ENCODE measurements around the gene DOCK10. TPM values are rescaled to one million over a fixed set of nuclear protein-coding genes. Genes with fewer than 3 reads are reported as not detected.

Gene DOCK10
- total RNA-seq, 1 experiment from 2014 or later: 2.9 TPM

DNA sequence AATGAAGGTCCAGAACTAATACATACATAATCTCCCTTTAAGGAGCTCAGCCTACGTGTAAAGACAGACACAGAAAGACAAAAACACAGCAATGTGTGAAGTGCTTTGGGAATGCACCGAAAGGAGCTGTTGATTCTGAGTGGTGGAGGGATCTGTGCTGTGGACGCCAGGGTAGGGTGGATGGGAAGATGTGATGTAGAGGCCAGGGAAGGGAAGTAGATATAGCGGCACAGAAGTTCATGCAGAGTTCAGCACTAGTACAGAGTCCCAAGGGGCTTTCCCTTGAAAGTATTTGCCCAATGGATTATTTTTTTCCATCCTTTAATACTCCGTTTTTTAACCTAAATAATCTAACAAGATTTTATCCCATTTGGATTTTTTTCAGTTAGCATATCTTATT lies 32.1 kb upstream of the DOCK10 start:
- peaks cover 33% of the 10 kb centered on the region for H3K4me1 Mint-ChIP-seq
- peaks cover 7% of the 10 kb centered on the region for H3K27me3 Mint-ChIP-seq (ENCODE audit: low read depth)
- no peak overlapping the region for H3K4me3 Mint-ChIP-seq
- no peak for DNase-seq (ENCODE audit: low spot score)
- H3K9me3 Mint-ChIP-seq: peaks cover 10% of the 10 kb centered on the region; the same call in 1 of the 2 replicates
- ATAC-seq: no peak
- ChIA-PET POLR2A (no interaction called here), CTCF (interaction anchor here (1.4 kb wide), 1 partner anchor 65 kb away, joined by 4 read pairs; no protein-coding TSS in a partner anchor)
- no peaks in the 10 kb centered on the region for H3K36me3 Mint-ChIP-seq
- no peak for TF ChIP-seq SMAD4 (CRISPR knock-in tag; IDR thresholded peaks at IDR 0.05)
- TF ChIP-seq, protein P1, sequence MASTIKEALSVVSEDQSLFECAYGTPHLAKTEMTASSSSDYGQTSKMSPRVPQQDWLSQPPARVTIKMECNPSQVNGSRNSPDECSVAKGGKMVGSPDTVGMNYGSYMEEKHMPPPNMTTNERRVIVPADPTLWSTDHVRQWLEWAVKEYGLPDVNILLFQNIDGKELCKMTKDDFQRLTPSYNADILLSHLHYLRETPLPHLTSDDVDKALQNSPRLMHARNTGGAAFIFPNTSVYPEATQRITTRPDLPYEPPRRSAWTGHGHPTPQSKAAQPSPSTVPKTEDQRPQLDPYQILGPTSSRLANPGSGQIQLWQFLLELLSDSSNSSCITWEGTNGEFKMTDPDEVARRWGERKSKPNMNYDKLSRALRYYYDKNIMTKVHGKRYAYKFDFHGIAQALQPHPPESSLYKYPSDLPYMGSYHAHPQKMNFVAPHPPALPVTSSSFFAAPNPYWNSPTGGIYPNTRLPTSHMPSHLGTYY (CRISPR knock-in tag; IDR thresholded peaks at IDR 0.05): no peak
- TF ChIP-seq, protein P2, sequence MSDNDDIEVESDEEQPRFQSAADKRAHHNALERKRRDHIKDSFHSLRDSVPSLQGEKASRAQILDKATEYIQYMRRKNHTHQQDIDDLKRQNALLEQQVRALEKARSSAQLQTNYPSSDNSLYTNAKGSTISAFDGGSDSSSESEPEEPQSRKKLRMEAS (CRISPR knock-in tag; IDR thresholded peaks at IDR 0.05): no peak
- TF ChIP-seq, protein P3, sequence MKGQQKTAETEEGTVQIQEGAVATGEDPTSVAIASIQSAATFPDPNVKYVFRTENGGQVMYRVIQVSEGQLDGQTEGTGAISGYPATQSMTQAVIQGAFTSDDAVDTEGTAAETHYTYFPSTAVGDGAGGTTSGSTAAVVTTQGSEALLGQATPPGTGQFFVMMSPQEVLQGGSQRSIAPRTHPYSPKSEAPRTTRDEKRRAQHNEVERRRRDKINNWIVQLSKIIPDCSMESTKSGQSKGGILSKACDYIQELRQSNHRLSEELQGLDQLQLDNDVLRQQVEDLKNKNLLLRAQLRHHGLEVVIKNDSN (CRISPR knock-in tag; IDR thresholded peaks at IDR 0.05): no peak
- no peak for TF ChIP-seq FOXJ3 (CRISPR knock-in tag; IDR thresholded peaks at IDR 0.05; ENCODE audit: borderline replicate concordance)
- TF ChIP-seq ZNF232 (CRISPR knock-in tag; IDR thresholded peaks at IDR 0.05): no peak
- TF ChIP-seq, protein P4, sequence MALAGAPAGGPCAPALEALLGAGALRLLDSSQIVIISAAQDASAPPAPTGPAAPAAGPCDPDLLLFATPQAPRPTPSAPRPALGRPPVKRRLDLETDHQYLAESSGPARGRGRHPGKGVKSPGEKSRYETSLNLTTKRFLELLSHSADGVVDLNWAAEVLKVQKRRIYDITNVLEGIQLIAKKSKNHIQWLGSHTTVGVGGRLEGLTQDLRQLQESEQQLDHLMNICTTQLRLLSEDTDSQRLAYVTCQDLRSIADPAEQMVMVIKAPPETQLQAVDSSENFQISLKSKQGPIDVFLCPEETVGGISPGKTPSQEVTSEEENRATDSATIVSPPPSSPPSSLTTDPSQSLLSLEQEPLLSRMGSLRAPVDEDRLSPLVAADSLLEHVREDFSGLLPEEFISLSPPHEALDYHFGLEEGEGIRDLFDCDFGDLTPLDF (CRISPR knock-in tag; IDR thresholded peaks at IDR 0.05): no peak
- TF ChIP-seq ZNF423 (CRISPR knock-in tag; IDR thresholded peaks at IDR 0.05): no peak
- TF ChIP-seq, protein P5, sequence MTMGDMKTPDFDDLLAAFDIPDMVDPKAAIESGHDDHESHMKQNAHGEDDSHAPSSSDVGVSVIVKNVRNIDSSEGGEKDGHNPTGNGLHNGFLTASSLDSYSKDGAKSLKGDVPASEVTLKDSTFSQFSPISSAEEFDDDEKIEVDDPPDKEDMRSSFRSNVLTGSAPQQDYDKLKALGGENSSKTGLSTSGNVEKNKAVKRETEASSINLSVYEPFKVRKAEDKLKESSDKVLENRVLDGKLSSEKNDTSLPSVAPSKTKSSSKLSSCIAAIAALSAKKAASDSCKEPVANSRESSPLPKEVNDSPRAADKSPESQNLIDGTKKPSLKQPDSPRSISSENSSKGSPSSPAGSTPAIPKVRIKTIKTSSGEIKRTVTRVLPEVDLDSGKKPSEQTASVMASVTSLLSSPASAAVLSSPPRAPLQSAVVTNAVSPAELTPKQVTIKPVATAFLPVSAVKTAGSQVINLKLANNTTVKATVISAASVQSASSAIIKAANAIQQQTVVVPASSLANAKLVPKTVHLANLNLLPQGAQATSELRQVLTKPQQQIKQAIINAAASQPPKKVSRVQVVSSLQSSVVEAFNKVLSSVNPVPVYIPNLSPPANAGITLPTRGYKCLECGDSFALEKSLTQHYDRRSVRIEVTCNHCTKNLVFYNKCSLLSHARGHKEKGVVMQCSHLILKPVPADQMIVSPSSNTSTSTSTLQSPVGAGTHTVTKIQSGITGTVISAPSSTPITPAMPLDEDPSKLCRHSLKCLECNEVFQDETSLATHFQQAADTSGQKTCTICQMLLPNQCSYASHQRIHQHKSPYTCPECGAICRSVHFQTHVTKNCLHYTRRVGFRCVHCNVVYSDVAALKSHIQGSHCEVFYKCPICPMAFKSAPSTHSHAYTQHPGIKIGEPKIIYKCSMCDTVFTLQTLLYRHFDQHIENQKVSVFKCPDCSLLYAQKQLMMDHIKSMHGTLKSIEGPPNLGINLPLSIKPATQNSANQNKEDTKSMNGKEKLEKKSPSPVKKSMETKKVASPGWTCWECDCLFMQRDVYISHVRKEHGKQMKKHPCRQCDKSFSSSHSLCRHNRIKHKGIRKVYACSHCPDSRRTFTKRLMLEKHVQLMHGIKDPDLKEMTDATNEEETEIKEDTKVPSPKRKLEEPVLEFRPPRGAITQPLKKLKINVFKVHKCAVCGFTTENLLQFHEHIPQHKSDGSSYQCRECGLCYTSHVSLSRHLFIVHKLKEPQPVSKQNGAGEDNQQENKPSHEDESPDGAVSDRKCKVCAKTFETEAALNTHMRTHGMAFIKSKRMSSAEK (CRISPR knock-in tag; IDR thresholded peaks at IDR 0.05; ENCODE audit: borderline replicate concordance): no peak
- TF ChIP-seq ZNF263 (CRISPR knock-in tag; IDR thresholded peaks at IDR 0.05; ENCODE audit: low read depth): no peak
- no peak for TF ChIP-seq FOXK1 (CRISPR knock-in tag; IDR thresholded peaks at IDR 0.05)
- TF ChIP-seq ELF4 (CRISPR knock-in tag; IDR thresholded peaks at IDR 0.05; ENCODE audit: low read depth): no peak
- no peak for TF ChIP-seq NR3C1 (CRISPR knock-in tag; conservative IDR thresholded peaks at IDR 0.05; ENCODE audit: low read depth)
- no peak for TF ChIP-seq TEAD4 (CRISPR knock-in tag; IDR thresholded peaks at IDR 0.05)
- TF ChIP-seq, protein P6, sequence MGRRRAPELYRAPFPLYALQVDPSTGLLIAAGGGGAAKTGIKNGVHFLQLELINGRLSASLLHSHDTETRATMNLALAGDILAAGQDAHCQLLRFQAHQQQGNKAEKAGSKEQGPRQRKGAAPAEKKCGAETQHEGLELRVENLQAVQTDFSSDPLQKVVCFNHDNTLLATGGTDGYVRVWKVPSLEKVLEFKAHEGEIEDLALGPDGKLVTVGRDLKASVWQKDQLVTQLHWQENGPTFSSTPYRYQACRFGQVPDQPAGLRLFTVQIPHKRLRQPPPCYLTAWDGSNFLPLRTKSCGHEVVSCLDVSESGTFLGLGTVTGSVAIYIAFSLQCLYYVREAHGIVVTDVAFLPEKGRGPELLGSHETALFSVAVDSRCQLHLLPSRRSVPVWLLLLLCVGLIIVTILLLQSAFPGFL (CRISPR knock-in tag; IDR thresholded peaks at IDR 0.05; ENCODE audit: borderline replicate concordance): no peak
- no peak for TF ChIP-seq MXD4 (CRISPR knock-in tag; IDR thresholded peaks at IDR 0.05; ENCODE audit: borderline replicate concordance)
- TF ChIP-seq NR2C2 (CRISPR knock-in tag; IDR thresholded peaks at IDR 0.05): no peak
- TF ChIP-seq NR1H2 (CRISPR knock-in tag; IDR thresholded peaks at IDR 0.05): no peak
- TF ChIP-seq, protein P7, sequence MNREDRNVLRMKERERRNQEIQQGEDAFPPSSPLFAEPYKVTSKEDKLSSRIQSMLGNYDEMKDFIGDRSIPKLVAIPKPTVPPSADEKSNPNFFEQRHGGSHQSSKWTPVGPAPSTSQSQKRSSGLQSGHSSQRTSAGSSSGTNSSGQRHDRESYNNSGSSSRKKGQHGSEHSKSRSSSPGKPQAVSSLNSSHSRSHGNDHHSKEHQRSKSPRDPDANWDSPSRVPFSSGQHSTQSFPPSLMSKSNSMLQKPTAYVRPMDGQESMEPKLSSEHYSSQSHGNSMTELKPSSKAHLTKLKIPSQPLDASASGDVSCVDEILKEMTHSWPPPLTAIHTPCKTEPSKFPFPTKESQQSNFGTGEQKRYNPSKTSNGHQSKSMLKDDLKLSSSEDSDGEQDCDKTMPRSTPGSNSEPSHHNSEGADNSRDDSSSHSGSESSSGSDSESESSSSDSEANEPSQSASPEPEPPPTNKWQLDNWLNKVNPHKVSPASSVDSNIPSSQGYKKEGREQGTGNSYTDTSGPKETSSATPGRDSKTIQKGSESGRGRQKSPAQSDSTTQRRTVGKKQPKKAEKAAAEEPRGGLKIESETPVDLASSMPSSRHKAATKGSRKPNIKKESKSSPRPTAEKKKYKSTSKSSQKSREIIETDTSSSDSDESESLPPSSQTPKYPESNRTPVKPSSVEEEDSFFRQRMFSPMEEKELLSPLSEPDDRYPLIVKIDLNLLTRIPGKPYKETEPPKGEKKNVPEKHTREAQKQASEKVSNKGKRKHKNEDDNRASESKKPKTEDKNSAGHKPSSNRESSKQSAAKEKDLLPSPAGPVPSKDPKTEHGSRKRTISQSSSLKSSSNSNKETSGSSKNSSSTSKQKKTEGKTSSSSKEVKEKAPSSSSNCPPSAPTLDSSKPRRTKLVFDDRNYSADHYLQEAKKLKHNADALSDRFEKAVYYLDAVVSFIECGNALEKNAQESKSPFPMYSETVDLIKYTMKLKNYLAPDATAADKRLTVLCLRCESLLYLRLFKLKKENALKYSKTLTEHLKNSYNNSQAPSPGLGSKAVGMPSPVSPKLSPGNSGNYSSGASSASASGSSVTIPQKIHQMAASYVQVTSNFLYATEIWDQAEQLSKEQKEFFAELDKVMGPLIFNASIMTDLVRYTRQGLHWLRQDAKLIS (CRISPR knock-in tag; IDR thresholded peaks at IDR 0.05; ENCODE audit: borderline replicate concordance): no peak
- TF ChIP-seq ZNF317 (CRISPR knock-in tag; IDR thresholded peaks at IDR 0.05; ENCODE audit: borderline replicate concordance, low read depth): no peak
- no peak overlapping the region for H3K27ac Mint-ChIP-seq
